Stimulated activated CD4-positive, alpha-beta T cell treated with anti-CD3 and anti-CD28 coated beads, Interleukin-2, amount 100 ng/mL, for 48 hours (primary cell): Measurements from ENCODE around the gene SLC16A5.
"Not testable (repeated sequence)": the region's sequence is repeated elsewhere in the genome, so short reads cannot be mapped to it uniquely, and the experiment has no call there.

ENCODE experiments used
- DNase-seq, 2 donors: peaks; one replicate each; pipeline ENCODE4 v3.0.0-alpha.2; 2020

Gene SLC16A5

GRCh38 chr17:75135946-75136345 lies 48.2 kb downstream of the SLC16A5 start:
- no peak for DNase-seq

- DNase-seq = not testable (repeated sequence)
Measured at GRCh38 chr17:75137762-75138161, 50.0 kb downstream of the SLC16A5 start.

- DNase-seq = no peak
Measured at GRCh38 chr17:75138519-75138918, 50.8 kb downstream of the SLC16A5 start.

- DNase-seq = no peak
Measured at GRCh38 chr17:75142236-75142971, 54.6 kb downstream of the SLC16A5 start.

GRCh38 chr17:75144816-75145512 lies 57.2 kb downstream of the SLC16A5 start:
- no peak for DNase-seq

GRCh38 chr17:75146592-75146991 lies 58.8 kb downstream of the SLC16A5 start:
- DNase-seq = no peak

GRCh38 chr17:75147878-75148546 lies 60.3 kb downstream of the SLC16A5 start:
- DNase-seq = no peak

GRCh38 chr17:75151930-75152329 lies 64.2 kb downstream of the SLC16A5 start:
- no peak for DNase-seq

GRCh38 chr17:75152523-75152921 lies 64.8 kb downstream of the SLC16A5 start:
- no peak for DNase-seq

- peak in 1 of 2 donors; percentile 25 for DNase-seq
Measured at GRCh38 chr17:75152922-75153779, 65.4 kb downstream of the SLC16A5 start.

- DNase-seq = peak; percentile 19 to 24
Measured at GRCh38 chr17:75153780-75154194, 66.0 kb downstream of the SLC16A5 start.

GRCh38 chr17:75154195-75155106 lies 66.7 kb downstream of the SLC16A5 start, which contains the start of gene JPT1:
Gene JPT1, minus strand, starts transcription at chr17:75154512. Its CDS starts 115 bp downstream, at chr17:75154397.
- DNase-seq = peak; percentile 96 to 97

GRCh38 chr17:75155191-75155601 lies 67.4 kb downstream of the SLC16A5 start:
- no peak for DNase-seq
